ENCODE measurements around the gene ELN. TPM values are rescaled to one million over a fixed set of nuclear protein-coding genes. Genes with fewer than 3 reads are reported as not detected.

The ELN gene
- total and polyA plus RNA-seq, 2 of the 4 experiments (the other 2 are of a cell fraction), result 2.2 to 14.3 TPM

DNA sequence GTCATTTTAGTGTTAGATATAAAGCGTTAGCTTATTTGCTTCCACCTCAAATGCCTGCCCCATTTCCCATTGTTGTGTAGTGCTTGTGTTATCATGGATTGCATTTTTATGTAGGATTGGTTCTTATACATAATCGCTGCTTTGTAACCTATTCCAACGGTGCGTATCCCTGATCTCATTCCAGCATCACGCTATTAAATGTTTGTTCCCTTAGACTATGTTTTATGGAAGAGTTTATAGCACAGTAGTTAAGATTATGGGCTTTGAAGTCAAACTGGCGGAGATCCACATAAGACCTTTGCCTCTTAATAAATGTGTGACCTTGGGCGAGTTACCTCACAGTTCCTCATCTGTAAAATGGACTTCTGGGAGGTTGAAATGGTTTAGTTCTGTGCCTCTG is 34.0 kb upstream of the ELN start:
- Histone ChIP-seq H3K9me1 (ENCODE audit: insufficient read depth, low read length) (peaks cover 8% of the 10 kb centered on the region), H3K9ac (ENCODE audit: low read depth, low read length) (no peak overlapping the region), H4K20me1 (ENCODE audit: insufficient read depth, low read length) (0 out of 2 replicates have a peak, but pooled peaks cover 3% of the 10 kb centered on the region), H2BK120ac (ENCODE audit: low read depth, low read length) (no peak overlapping the region), H2BK20ac (ENCODE audit: low read depth, low read length) (peak overlapping the region; percentile 25; the same call in 1 of the 2 replicates), H2AK5ac (ENCODE audit: low read depth, low read length) (peak overlapping the region; percentile 64; the same call in 1 of the 2 replicates), H4K5ac (ENCODE audit: low read depth, low read length) (no peak overlapping the region), H3K9me3 (ENCODE audit: control insufficient read depth, insufficient read depth, low read length) (peaks cover 4% of the 10 kb centered on the region), H3K4me1 (ENCODE audit: control insufficient read depth, insufficient read depth, low read length) (peaks cover 16% of the 10 kb centered on the region), H3K4me2 (ENCODE audit: low read depth, low read length) (no peak overlapping the region), H4K8ac (ENCODE audit: low read depth in 2 of 2, low read length in 2 of 2) (peak overlapping the region in 1 of 2 experiments; percentile 15; a peak in 1 of 4 replicates), H3K4ac (ENCODE audit: low read depth, low read length) (no peak overlapping the region), H4K91ac (ENCODE audit: insufficient read depth, low read depth, low read length) (no peak overlapping the region; the same call in 1 of the 2 replicates), H3K23ac (ENCODE audit: low read depth, low read length) (no peak overlapping the region), H3K27ac (ENCODE audit: insufficient read depth, low read length) (no peak overlapping the region), H3K79me1 (ENCODE audit: low read depth in 1 of 2, low read length in 2 of 2) (no peaks in the 10 kb centered on the region; a peak in 1 of 4 replicates), H2BK15ac (ENCODE audit: low read depth, low read length) (0 out of 3 replicates have a peak overlapping the region, but pooled peaks have one; percentile 56), H3K27me3 (ENCODE audit: control insufficient read depth, insufficient read depth, low read length) (no peaks in the 10 kb centered on the region), H2AK9ac (replicated peaks; ENCODE audit: low read depth, low read length, poor library complexity) (no peak overlapping the region), H3K14ac (replicated peaks; ENCODE audit: low read depth, low read length) (no peak overlapping the region), H3K4me3 (ENCODE audit: insufficient read depth, low read depth, low read length) (no peak overlapping the region), H3K18ac (ENCODE audit: low read depth, low read length) (no peak overlapping the region), H3K56ac (ENCODE audit: extremely low read depth, insufficient read depth, low read length) (no peak overlapping the region), H3K36me3 (ENCODE audit: control insufficient read depth, insufficient read depth, low read length) (no peaks in the 10 kb centered on the region), H2AFZ (replicated peaks; ENCODE audit: low read length, poor library complexity) (no peak overlapping the region), H2BK5ac (ENCODE audit: low read depth, low read length, poor library complexity, severe bottlenecking) (no peak overlapping the region)
- intact Hi-C loops (cut with micrococcal nuclease) (no loop called here), in situ Hi-C loops (cut with MboI; ENCODE audit: low sequenced_read_pairs) (no loop called here), dilution Hi-C loops (cut with HindIII; ENCODE audit: low sequenced_read_pairs, unreplicated experiment) (no loop called here)
- no TSS peak for BruUV-seq (replicated peaks)
- ChIA-PET CTCF (no interaction called here), POLR2A (ENCODE audit: unreplicated experiment) (no interaction called here)
- no CpG with 5 or more reads among the region's 7 CpGs for WGBS, 2 experiments (ENCODE audit: extremely low coverage in 2 of 2, insufficient read length in 1 of 2)
- TF ChIP-seq RAD21 (IDR thresholded peaks at IDR 0.05; ENCODE audit: low read length), result no peak
- no peak for TF ChIP-seq FOS (IDR thresholded peaks at IDR 0.05; ENCODE audit: low read depth, low read length)
- no peak for TF ChIP-seq CEBPB (IDR thresholded peaks at IDR 0.05; ENCODE audit: low read depth, low read length)
- no peak for TF ChIP-seq CHD1 (IDR thresholded peaks at IDR 0.05; ENCODE audit: low read depth, low read length)
- TF ChIP-seq MAZ (IDR thresholded peaks at IDR 0.05; ENCODE audit: borderline replicate concordance, low read depth, low read length), result no peak
- no peak for TF ChIP-seq MXI1 (IDR thresholded peaks at IDR 0.05; ENCODE audit: borderline replicate concordance, low read depth, low read length)
- TF ChIP-seq, protein P1, sequence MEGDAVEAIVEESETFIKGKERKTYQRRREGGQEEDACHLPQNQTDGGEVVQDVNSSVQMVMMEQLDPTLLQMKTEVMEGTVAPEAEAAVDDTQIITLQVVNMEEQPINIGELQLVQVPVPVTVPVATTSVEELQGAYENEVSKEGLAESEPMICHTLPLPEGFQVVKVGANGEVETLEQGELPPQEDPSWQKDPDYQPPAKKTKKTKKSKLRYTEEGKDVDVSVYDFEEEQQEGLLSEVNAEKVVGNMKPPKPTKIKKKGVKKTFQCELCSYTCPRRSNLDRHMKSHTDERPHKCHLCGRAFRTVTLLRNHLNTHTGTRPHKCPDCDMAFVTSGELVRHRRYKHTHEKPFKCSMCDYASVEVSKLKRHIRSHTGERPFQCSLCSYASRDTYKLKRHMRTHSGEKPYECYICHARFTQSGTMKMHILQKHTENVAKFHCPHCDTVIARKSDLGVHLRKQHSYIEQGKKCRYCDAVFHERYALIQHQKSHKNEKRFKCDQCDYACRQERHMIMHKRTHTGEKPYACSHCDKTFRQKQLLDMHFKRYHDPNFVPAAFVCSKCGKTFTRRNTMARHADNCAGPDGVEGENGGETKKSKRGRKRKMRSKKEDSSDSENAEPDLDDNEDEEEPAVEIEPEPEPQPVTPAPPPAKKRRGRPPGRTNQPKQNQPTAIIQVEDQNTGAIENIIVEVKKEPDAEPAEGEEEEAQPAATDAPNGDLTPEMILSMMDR (conservative IDR thresholded peaks at IDR 0.05; ENCODE audit: low read depth, low read length), result no peak
- TF ChIP-seq, protein P2, sequence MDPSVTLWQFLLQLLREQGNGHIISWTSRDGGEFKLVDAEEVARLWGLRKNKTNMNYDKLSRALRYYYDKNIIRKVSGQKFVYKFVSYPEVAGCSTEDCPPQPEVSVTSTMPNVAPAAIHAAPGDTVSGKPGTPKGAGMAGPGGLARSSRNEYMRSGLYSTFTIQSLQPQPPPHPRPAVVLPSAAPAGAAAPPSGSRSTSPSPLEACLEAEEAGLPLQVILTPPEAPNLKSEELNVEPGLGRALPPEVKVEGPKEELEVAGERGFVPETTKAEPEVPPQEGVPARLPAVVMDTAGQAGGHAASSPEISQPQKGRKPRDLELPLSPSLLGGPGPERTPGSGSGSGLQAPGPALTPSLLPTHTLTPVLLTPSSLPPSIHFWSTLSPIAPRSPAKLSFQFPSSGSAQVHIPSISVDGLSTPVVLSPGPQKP (IDR thresholded peaks at IDR 0.05; ENCODE audit: borderline replicate concordance, low read depth, low read length), result no peak
- no peak for TF ChIP-seq MAFK (IDR thresholded peaks at IDR 0.05; ENCODE audit: low read depth, low read length)
- no peak for TF ChIP-seq NFE2L2 (IDR thresholded peaks at IDR 0.05; ENCODE audit: low read depth, low read length)
- TF ChIP-seq, protein P3, sequence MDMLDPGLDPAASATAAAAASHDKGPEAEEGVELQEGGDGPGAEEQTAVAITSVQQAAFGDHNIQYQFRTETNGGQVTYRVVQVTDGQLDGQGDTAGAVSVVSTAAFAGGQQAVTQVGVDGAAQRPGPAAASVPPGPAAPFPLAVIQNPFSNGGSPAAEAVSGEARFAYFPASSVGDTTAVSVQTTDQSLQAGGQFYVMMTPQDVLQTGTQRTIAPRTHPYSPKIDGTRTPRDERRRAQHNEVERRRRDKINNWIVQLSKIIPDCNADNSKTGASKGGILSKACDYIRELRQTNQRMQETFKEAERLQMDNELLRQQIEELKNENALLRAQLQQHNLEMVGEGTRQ (IDR thresholded peaks at IDR 0.05; ENCODE audit: low read depth, low read length), result no peak
- no peak for TF ChIP-seq RCOR1 (IDR thresholded peaks at IDR 0.05; ENCODE audit: insufficient replicate concordance, low read length)
- no peak for TF ChIP-seq POLR2A (IDR thresholded peaks at IDR 0.05; ENCODE audit: low read depth, low read length)
- TF ChIP-seq SMC3 (IDR thresholded peaks at IDR 0.05; ENCODE audit: low read depth, low read length), result no peak
- no peak for TF ChIP-seq RFX5 (IDR thresholded peaks at IDR 0.05; ENCODE audit: low read depth, low read length)
- TF ChIP-seq BHLHE40 (IDR thresholded peaks at IDR 0.05; ENCODE audit: low read depth, low read length), result no peak
- ATAC-seq (ENCODE audit: low read depth) (no peak), DNase-seq (no peak)

Data from IMR-90 (cell line).